Mucosa of descending colon (tissue), 3 donors: ENCODE results near the gene C4BPA. TPM values are rescaled to one million over a fixed set of nuclear protein-coding genes. Genes with fewer than 3 reads are reported as not detected.

ENCODE experiments used
- ATAC-seq: fragments of 200-7000 bp; cut with Tn5 transposase; one replicate; pipeline ENCODE4 v1.9.1; 2020; ENCODE audit warnings: mild to moderate bottlenecking, moderate library complexity
- DNase-seq, 3 donors: peaks; one replicate each; pipeline ENCODE4 v3.0.0-alpha.2; 2020
- H3K36me3 ChIP-seq: fragments of 200-600 bp; one replicate; pipeline ENCODE4 v1.8.0; 2021; ENCODE audit warnings: low read depth, mild to moderate bottlenecking
- H3K4me1 ChIP-seq: fragments of 200-600 bp; one replicate; pipeline ENCODE4 v1.8.0; 2021; ENCODE audit warnings: low read depth, mild to moderate bottlenecking
- H3K4me3 ChIP-seq: fragments of 200-600 bp; one replicate; pipeline ENCODE4 v1.8.0; 2021; ENCODE audit warnings: mild to moderate bottlenecking
- H3K9me3 ChIP-seq: fragments of 200-600 bp; one replicate; pipeline ENCODE4 v1.8.0; 2021; ENCODE audit warnings: mild to moderate bottlenecking
- CTCF ChIP-seq: fragments of 200-600 bp; IDR thresholded peaks from one replicate; pipeline ENCODE4 v1.8.0; 2022; ENCODE audit warnings: antibody characterized with exemption, mild to moderate bottlenecking
- intact Hi-C, 2 donors: fragments of 100-400 bp; cut with DNase I in 1 of 2; cut with micrococcal nuclease in 1 of 2; formaldehyde crosslinking; loops; one replicate each; pipeline versions ENCODE4 v1.11.0 to v1.11.1; 2022; cut with DNase I, micrococcal nuclease
- long read RNA-seq, 2 donors: library from polyadenylated mRNA; unstranded; transcript quantifications; one replicate each; pipeline ENCODE4 v2.0.0, GENCODE V29; 2019 to 2021
- total RNA-seq, 3 donors: library from RNA; stranded (reverse); fragmentation: NEBNext Ultra II Directional in 2 of 3; extraction: Animal tissue kit (Norgen Biotek cat#: 25700) in 2 of 3; gene quantifications; one replicate each; pipeline versions ENCODE4 v1.2.1 to v1.2.4, GENCODE V29; 2021 to 2023
- donor health status: DM: no; HTN: no; CAD: no; lungs with moderate emphysema.
- donor health status: DM: no; HTN: no; CAD: no.
- donor health status: DM: no; HTN: yes; CAD: no.

C4BPA gene
- total RNA-seq, result 1 to 10 TPM; 1.5 to 5.9 (median 1.9) TPM
- long read RNA-seq, donor 1, result 0 reads
- long read RNA-seq, donor 2, partial matches to known transcripts, result 1 of 3 reads
- long read RNA-seq, donor 2, other reads (novel, unspliced or antisense), result 2 of 3 reads

GRCh38 chr1:207103892-207104373, at the start of gene C4BPA:
Gene C4BPA, plus strand, starts transcription at chr1:207104233. Its CDS starts 8,793 bp downstream, at chr1:207113026.
- DNase-seq (no peak), ATAC-seq (peak; percentile 89)
- Histone ChIP-seq H3K36me3 (no peaks in the 10 kb centered on the region), H3K4me3 (no peak within 1 kb of the TSS), H3K4me1 (no peaks in the 10 kb centered on the region), H3K9me3 (no peaks in the 10 kb centered on the region)
- TF ChIP-seq CTCF, result no peak
- intact Hi-C loops, result no loop called here

- intact Hi-C loops, result no loop called here
- no peak overlapping the region for H3K4me3 ChIP-seq
These were observed 49.5 kb upstream of the C4BPA start for GRCh38 chr1:207054491-207054890.

GRCh38 chr1:207055386-207056001, 48.5 kb upstream of the C4BPA start:
- intact Hi-C loops, result no loop called here
- no peak for DNase-seq
- no peak for ATAC-seq
- Histone ChIP-seq H3K4me3 (no peak overlapping the region), H3K36me3 (no peaks in the 10 kb centered on the region), H3K4me1 (peaks cover 20% of the 10 kb centered on the region), H3K9me3 (no peaks in the 10 kb centered on the region)
- no peak for TF ChIP-seq CTCF

More at GRCh38 chr1:207054491-207054890, 49.5 kb upstream of the C4BPA start:
- Histone ChIP-seq H3K36me3 (no peaks in the 10 kb centered on the region), H3K9me3 (no peaks in the 10 kb centered on the region), H3K4me1 (peaks cover 24% of the 10 kb centered on the region)
- DNase-seq (no peak), ATAC-seq (no peak)
- TF ChIP-seq CTCF, result no peak

- peak; percentile 7 for TF ChIP-seq CTCF
- H3K9me3 ChIP-seq, result no peaks in the 10 kb centered on the region
- intact Hi-C loops, result no loop called here
- DNase-seq (peak in 1 of 3 donors; percentile 68), ATAC-seq (peak; percentile 67)
- no peaks in the 10 kb centered on the region for H3K36me3 ChIP-seq
- H3K4me3 ChIP-seq, result no peak overlapping the region
- H3K4me1 ChIP-seq, result peaks cover 13% of the 10 kb centered on the region
These were observed 47.4 kb upstream of the C4BPA start for GRCh38 chr1:207056673-207057072.

GRCh38 chr1:207058252-207058651, 45.8 kb upstream of the C4BPA start:
- no peak for TF ChIP-seq CTCF
- intact Hi-C loops, result no loop called here
- DNase-seq, result no peak
- peaks cover 5% of the 10 kb centered on the region for H3K4me1 ChIP-seq
- H3K4me3 ChIP-seq, result no peak overlapping the region
- ATAC-seq, result no peak
- no peaks in the 10 kb centered on the region for H3K9me3 ChIP-seq
- no peaks in the 10 kb centered on the region for H3K36me3 ChIP-seq
